Hematopoietic multipotent progenitor cell (in vitro differentiated cells): ENCODE data around the gene DPYSL3. TPM values are rescaled to one million over a fixed set of nuclear protein-coding genes. Genes with fewer than 3 reads are reported as not detected.

Experiments used
- DNase-seq, 3 donors: peaks; one replicate each; pipeline ENCODE4 v3.0.0-alpha.2; 2011 to 2015; ENCODE audit warnings: low read depth in 2 of 3, low spot score in 2 of 3
- total RNA-seq: library from RNA; depleted of rRNA; stranded (reverse); fragments of >200 nt; gene quantifications from one replicate; pipeline ENCODE4 v1.2.3, GENCODE V29; 2012

Gene DPYSL3
- total RNA-seq, 1 donor = 45.2 TPM

DNA sequence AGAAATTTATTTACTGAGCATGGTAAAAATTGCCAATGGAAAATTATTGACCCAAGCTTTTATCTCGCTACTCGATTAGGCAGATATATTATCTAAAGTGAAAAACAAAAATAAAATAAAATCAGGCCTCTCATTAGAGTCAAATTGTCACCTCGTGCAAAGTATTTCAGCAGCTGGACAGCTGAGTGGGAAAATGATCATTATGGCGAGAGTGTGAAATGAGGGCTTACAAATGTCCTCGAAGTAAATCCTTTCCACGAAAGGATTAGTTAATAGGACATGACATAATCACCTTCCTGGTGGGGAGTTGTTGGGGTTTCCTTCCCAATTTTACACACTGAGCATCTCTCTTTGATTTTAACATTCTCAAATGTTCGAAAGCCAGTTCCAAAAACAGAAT, 5.4 kb upstream of the DPYSL3 start:
- no peak for DNase-seq

DNA sequence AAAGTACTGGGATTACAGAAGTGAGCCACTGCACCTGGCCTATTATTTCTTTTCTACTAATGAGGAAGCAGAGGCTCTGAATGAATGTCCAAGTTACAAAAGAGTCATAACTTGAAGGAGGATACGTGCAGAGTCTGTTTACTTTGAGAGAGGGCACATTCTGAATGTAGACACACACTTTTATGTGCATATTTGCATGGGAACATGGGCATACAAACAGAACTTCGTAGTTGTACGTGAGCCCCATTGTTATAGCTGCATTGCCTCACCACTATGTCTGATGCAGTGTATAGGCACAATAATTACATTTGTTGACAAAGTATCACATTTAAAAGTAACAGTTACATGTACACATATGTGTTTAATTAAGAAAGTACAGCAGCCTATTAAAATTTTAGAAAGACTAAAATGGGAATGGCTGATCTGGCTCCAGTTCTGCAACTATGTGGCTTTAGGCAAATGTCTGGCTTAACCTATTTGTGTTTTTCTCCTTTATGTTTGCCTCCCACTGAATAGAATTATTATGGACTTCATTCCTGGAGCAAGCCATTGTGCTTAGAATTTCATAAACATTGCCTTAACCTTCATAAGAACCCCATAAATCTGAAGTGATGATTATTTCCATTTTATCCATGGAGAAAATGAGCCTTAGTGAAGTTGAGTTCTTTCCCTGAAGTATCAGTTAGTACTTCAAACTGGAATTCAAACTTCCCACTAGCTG, 3.0 kb upstream of the DPYSL3 start:
- no peak for DNase-seq

DNA sequence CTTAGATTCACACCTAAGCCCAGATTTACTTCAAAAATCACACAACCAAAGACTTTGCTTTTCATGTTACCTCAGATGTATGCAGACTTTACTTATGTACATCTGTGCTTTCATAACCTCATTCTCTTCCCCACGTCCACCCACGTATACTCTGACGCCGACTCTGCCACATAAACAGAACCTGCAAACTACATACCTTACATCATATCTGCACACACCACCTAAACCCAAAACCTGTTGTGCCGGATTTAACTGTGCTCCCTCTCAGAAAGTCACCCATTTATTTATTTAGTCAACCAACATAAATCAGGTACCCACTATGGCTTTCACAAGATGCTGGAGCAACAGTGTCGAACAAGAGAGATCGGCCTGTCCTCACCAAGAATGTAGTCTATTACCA, 1.0 kb upstream of the DPYSL3 start:
- DNase-seq = no peak

DNA sequence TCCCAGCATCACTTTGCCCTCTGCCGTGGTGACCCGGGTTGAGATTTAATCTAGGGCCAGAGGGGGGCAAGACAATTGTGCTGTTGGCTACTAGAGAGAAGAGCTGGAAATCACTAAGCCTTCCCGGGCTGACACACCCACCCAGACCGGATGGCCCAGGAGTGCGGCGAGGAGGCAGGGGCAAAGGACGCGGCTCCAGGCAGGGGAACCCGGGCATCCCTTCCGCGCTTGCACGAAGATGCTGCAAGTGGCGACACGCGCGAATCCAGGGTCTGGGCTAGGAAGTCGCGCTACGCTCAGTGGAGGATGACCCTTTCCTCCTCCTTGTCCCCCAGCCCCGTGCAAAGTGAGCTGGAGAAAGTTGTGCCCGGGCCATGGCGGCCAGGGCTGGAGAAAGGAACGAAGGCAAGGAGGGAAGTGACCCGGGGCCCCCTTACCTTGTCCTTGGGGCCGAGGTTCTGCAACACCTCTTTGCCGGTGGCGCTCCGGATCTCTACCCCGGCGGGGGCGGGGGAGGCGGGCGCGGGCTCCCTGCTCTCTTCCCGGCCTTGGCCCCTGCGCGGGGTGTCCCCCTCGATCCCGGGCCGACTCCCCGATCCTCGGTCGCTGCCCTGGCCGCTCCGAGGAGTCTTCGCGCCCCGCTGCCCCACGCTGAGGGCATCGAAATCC, 693 bp downstream of the DPYSL3 start:
- no peak for DNase-seq

DNA sequence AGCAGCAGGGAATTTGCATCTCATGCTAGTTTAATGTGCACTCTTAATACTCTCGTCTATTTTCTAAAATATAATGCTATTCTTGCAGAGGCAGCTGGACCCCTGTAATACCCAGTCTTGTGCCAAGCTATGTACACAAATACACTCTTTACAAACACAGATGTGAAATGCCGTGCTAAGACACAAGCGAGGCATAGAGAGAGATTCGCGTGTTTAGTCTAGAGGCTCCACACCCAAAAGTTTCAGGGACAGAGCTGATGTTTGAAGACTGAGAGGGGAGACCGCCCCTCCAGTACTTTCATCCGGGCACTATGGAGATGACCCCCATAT, 1.2 kb downstream of the DPYSL3 start:
- DNase-seq = no peak

DNA sequence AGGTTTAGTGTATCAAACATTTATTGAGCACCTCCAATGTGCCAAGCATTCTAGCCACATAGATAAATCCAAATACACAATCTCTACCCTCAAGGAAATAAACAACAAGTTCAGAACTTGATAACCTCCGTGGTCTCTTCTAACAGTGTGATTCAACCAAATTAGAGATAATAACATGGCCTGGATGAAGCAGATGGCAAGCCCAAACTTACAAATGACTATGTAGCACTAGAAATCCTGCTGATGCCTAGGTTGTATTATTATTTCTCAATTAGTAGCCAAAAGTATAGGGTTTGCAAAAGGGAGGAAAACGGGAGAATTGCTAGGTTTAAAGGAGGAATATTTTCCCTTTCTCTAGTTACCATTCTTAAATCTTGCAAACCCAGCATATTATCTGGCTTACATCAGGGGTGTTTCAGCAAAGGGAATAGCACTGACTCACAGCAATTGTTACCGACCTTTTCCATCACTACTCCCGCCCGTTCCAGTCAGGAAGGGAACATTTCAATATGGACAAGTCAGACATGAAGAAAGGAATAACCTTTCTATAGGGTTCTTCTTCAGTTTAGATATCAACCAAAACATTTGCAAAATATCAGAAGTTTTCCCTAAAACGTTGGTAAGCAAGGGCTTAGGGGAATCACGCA, 2.3 kb downstream of the DPYSL3 start:
- no peak for DNase-seq

DNA sequence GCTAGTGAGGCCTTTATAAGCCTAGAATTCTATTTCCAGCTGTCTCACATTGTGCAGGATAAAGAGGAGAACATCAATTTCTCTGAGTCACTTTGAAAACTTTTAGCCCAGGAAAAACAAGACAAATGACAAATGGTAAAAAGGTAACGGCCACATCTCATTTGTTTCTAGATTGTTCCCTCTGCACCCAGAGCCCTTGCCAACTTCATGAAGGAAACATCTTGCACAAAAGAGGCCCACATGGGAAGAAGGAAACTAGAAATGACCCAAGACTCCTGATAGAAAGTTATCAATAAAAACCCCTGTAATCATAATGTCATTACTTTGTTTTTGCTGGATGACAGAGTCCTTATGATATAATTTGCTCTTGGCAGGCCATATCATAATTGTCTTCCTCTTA, 5.3 kb downstream of the DPYSL3 start:
- no peak for DNase-seq

DNA sequence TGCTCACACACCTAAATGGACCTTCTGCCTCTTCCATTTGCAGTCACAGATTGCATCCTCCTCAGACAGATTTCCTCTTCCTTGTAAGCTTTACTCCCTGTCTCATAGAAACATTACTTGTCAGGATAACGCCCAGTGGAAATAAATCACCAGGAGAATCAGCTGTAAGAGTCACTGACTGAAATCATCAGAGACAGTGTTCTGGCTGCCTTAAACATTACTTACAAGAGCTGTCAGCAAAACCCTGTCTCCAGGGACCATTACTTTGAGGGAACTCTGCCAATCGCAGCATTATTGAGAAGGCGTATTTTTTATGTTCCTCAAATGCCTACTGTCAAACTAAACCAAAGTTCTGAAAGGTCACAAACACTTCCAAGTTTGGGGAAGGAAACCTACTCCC, 5.9 kb downstream of the DPYSL3 start:
- DNase-seq = no peak

DNA sequence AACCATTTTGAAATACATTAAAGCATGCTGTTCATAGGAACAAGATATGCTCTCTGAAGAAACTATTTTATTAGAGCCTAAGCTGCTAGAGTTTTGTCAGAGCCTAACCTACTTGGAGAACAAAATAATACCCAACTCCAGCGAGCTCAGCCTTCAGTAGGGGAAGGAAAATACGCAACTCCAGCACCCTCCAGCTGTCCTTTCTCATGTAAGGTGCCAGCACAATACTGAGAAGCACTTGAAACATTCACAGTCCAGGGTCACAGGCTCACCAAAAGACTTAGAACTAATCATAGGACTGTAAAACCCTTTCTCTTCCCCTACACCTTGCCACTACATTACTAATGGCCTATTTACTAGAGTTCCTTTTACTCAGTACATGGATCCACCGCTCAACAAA, 18.9 kb downstream of the DPYSL3 start:
- DNase-seq = no peak

DNA sequence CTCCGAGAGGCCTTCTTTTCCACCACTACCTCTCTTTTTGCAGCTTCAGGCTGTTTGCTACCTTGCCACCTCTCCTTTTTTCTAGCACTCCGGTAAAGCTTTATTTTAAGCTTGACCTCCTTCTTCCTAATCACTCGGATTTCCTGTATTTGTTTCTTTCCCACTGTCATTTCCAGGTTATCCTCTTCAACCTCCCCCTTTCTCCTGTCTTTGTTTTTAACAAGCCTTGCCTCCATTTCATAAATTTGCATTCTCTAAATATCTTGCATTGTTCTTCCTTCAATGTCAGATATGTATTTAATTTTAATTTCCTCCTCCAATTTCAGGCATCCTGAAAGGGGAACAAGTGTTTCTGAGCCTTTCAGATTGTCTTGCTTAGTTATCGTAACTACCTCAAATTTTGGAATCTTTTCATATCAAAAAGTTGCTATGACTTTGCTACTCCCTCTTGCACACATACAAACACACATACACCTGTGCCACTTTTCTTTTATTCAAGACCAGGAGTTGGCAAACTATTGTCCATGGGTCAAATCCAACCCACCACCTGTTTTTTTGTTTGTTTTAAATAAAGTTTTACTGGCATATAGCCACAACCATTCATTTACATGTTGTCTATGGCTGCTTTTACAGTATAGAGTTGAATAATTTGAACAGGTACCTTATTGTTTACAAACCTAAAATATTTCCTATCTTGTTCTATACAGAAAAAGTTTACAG, 22.7 kb downstream of the DPYSL3 start:
- peak in 1 of 3 donors; percentile 30 for DNase-seq

DNA sequence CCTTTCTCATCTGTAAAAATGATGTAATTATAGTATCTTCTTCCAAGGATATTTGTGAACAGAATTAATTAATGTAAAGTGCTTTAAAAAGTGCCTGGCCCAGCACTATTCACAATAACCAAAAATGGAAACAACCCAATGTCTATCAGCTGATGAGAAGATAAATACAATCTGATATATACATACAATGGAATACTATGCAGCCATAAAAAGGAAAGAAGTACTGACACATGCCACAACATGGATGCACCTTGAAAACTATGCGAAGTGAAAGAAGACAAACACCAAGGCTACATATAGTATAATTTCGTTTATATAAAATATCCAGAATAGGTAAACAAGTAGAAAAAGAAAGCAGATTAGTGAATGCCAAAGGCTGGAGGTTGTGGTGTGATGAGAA, 24.1 kb downstream of the DPYSL3 start:
- no peak for DNase-seq

DNA sequence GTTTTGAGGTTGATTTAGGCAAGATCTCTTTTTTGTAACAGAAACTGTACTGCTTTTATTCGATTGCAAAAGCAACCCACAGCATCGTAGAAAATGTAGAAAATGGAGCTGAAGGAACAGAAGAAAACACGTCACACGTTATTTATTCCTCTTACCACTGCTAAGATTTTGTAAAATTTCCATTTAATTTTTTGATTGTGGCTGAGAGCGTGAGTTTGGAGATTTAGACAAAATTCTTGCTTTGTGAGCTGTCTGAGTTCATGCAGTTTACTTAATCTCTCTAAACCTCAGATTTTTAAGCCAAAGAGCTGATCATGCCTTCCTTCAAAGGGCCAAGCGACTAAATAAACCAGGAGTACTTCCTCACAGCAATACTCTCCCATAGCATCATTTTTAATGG, 24.8 kb downstream of the DPYSL3 start:
- DNase-seq = no peak

DNA sequence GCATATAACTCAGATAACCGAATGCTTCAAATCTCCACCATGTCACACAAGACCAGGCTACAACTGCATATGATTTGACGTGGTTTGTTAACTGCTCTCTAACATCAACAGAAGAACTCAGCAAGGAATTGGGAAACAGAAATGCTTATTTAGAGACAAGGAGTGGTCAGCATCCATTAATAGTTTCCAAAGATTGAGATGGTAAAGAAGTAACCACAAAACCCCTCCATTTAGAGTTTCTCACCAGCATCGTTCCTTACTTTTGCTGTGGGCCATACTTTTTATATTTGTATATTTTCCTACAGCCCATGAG, 25.2 kb downstream of the DPYSL3 start:
- no peak for DNase-seq

DNA sequence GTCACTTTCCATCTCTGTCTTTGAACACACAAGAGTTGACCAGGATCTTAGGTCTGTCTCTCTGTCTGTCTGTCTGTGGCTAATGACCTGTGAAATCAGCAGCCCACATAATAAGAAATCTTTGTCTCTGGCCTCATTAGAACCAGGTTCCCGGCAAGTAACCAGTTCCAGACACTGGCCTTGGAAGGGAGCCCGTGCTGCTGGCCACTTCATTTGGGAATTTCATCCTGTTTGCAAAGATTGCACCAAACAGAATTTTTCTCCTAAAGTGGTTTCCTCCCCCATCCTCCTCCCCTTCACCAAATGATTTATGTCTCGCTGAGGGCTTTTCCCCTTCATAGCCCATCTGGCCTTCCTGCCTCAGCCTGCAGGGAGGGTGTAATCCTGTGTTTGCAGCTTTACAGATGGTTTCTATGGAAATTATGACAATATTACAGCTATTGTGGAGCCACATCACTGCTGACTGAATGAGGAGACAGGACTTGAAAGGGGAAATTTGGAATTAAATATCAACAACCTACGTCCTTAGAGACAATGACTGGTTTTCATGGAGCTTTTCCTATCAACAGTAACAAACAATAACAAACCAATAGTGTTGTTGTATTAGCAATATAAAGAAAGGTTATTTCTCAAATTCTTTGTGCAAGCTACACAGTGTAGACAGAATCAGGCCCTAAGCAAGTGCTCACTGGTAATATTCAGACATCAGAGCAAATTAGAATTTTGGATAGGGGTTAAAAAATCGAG, 25.7 kb downstream of the DPYSL3 start:
- peak in 2 of 3 donors; percentile 93 to 98 for DNase-seq

DNA sequence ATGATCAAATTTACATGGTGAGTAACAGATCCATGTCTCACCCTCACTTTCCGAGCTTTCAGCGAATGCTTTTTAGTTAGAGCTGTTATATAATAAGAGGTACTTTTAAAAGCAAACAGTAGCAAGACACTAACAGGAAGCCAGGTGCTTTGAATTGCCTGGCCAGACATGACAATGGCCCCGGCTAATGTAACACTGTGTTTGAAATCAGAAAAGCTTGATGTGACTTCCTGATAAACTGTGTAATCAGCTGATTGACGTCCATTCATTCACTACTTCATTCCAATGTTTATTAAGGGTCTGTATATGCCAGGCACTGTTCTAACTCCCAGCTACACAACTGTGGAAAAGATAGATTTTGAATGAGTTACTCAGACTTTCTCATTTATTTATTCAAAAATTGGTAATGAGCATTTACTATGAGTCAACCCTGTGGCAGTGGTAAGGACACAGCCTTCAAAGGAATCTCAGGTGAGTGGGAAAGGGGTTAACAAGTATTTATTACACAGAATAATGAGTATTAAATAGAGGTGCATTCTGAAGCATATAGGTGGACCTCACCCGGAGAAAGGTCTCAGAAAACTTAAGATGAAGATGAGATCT, 26.6 kb downstream of the DPYSL3 start:
- peak in 2 of 3 donors; percentile 14 to 31 for DNase-seq

DNA sequence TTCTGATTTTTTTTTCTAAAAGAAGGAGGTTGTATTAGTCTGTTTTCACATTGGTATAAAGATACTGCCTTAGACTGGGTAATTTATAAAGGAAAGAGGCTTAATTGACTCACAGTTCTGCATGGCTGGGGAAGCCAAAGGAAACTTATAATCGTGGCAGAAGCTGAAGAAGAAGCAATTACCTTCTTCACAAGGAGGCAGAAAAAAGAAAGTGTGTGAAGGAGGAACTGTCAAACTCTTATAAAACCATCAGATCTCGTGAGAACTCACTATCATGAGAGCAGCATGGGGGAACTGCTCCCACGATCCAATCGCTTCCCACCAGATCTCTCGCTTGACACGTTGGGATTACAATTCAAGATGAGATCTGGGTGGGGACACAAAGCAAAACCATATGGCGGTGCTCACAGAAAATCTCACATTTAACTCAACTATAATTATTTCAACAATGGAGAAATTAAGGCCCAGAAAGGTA, 27.1 kb downstream of the DPYSL3 start:
- DNase-seq = peak in 2 of 3 donors; percentile 10 to 48

DNA sequence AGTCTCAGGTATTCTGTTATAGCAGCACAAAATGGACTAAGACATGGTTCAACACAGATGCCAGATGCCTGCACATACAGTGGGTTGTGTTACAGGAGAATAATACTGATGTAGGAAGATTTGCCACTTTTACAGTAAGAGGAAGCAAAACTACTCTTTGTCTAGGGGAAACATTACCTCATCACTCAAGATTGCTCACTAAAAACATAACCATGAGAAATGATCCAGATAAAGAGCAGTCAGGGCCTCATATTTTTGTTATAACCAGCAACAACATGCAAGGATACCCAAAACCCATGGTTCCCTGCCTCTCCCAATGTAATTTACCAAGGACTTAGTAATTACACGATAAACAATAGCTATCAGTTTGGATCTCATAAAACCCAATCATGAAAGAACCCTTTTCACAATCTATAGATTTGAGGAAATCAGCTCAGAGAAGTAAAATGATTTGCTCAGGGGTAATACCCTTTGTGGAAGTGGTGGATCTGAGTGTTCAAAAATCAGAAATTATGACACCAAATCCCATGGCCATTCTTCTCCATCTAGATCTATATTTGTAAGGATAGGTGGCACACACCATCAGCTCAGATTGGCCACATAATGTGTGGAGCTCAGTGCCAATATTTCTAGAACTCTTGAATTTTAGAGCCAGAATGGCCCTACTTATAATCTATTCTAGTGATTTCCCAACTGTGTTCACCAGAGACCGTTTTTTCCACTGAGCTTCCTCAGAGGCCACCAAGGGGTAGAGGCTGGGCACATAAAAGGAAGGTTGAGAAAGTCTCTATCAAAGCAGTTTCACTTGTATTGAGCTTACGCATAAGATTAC, 27.8 kb downstream of the DPYSL3 start:
- peak in 2 of 3 donors; percentile 16 to 48 for DNase-seq

DNA sequence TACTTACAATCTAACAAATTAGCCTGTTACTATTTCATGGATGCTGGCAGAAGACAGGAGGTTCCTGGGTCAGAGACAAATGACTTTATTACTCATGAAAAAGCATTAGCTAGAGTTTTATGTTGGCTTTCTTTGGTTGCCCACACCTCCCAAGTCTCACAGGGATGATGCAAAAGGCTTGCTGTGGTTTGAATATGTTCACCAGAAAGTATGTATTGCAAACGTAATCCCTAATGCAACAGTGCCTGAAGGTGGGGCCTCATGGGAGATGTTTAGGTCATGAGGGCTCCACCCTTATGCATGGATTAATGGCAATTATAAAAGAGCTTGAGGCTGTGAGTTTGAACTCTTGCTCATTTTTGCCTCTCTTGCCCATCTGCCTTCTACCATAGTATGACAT, 28.5 kb downstream of the DPYSL3 start:
- no peak for DNase-seq

DNA sequence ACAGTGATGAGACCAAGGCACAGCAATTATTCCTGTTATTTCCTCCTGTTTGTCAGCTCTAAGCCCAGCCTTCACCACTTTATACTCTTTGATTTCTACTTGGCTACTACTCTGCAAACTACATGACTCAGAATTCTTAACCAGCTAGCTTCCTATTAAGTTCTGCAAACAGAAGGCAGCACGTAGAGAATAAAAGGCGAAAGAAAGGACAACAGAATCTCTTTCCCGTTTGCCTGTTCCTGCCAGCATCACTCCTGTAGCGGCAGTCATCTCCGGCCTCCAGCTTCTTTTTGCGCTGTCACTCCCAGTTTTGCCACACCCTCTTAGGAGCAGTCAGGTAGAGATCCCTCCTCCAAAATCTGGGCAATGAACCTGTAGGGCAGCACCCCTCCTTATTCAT, 29.9 kb downstream of the DPYSL3 start:
- peak in 2 of 3 donors; percentile 29 to 47 for DNase-seq
